H9 (cell line): Measurements from ENCODE around the gene EIF3A. TPM values are rescaled to one million over a fixed set of nuclear protein-coding genes. Genes with fewer than 3 reads are reported as not detected.
"Not testable (repeated sequence)": the region's sequence is repeated elsewhere in the genome, so short reads cannot be mapped to it uniquely, and the experiment has no call there.

Source experiments
- DNase-seq: peaks from one replicate; pipeline ENCODE4 v3.0.0-alpha.2; 2017
- H2AFZ ChIP-seq: one replicate; pipeline ENCODE4 v1.6.1; 2013; ENCODE audit warnings: mild to moderate bottlenecking, low read length, control low read depth, moderate library complexity
- H2AK5ac ChIP-seq: 2 replicates; pipeline ENCODE4 v1.6.1; 2013; ENCODE audit warnings: low read length, control low read depth, mixed read lengths; ENCODE audit not compliant: insufficient read length
- H2BK120ac ChIP-seq: one replicate; pipeline ENCODE4 v1.6.1; 2013; ENCODE audit warnings: low read depth, mild to moderate bottlenecking, low read length, control low read depth, inconsistent platforms; ENCODE audit not compliant: poor library complexity, severe bottlenecking
- H2BK12ac ChIP-seq: 2 replicates; pipeline ENCODE4 v1.6.1; 2013; ENCODE audit warnings: low read length, control low read depth, mixed read lengths, low read depth; ENCODE audit not compliant: insufficient read length
- H2BK15ac ChIP-seq: 2 replicates; pipeline ENCODE4 v1.6.1; 2013; ENCODE audit warnings: low read depth, low read length, control low read depth
- H2BK20ac ChIP-seq: one replicate; pipeline ENCODE4 v1.6.1; 2013; ENCODE audit warnings: low read depth, mild to moderate bottlenecking, low read length, control low read depth, inconsistent platforms; ENCODE audit not compliant: poor library complexity, severe bottlenecking
- H2BK5ac ChIP-seq: 2 replicates; pipeline ENCODE4 v1.6.1; 2013; ENCODE audit warnings: low read length, control low read depth, mixed read lengths; ENCODE audit not compliant: insufficient read length
- H3K14ac ChIP-seq: 2 replicates; pipeline ENCODE4 v1.6.1; 2013; ENCODE audit warnings: low read length, control low read depth; ENCODE audit not compliant: insufficient read depth
- H3K18ac ChIP-seq: 2 replicates; pipeline ENCODE4 v1.6.1; 2013; ENCODE audit warnings: low read depth, mild to moderate bottlenecking, mixed read lengths, low read length, control low read depth; ENCODE audit not compliant: insufficient read length
- H3K23ac ChIP-seq: 2 replicates; pipeline ENCODE4 v1.6.1; 2013; ENCODE audit warnings: low read length, control low read depth, mixed read lengths, low read depth; ENCODE audit not compliant: insufficient read length
- H3K23me2 ChIP-seq: 2 replicates; pipeline ENCODE4 v1.6.1; 2013; ENCODE audit warnings: low read depth, mild to moderate bottlenecking, mixed read lengths, low read length, control low read depth; ENCODE audit not compliant: insufficient read length, poor library complexity, severe bottlenecking
- H3K27ac ChIP-seq: 2 replicates; pipeline ENCODE4 v1.5.1; 2013; ENCODE audit warnings: low read length, control low read depth, mixed read lengths, low read depth; ENCODE audit not compliant: insufficient read length
- H3K27me3 ChIP-seq: 2 replicates; pipeline ENCODE4 v1.6.1; 2013; ENCODE audit warnings: low read length, control low read depth, inconsistent platforms; ENCODE audit not compliant: insufficient read depth
- H3K4ac ChIP-seq: 2 replicates; pipeline ENCODE4 v1.6.1; 2013; ENCODE audit warnings: low read depth, mild to moderate bottlenecking, control low read depth, inconsistent platforms, low read length, moderate library complexity
- H3K4me1 ChIP-seq: 2 replicates; pipeline ENCODE4 v1.6.1; 2013; ENCODE audit warnings: low read length, control low read depth, inconsistent platforms; ENCODE audit not compliant: insufficient read depth
- H3K4me2 ChIP-seq: 2 replicates; pipeline ENCODE4 v1.6.1; 2013; ENCODE audit warnings: low read length, control low read depth, mixed read lengths; ENCODE audit not compliant: insufficient read length, insufficient read depth
- H3K56ac ChIP-seq: 2 replicates; pipeline ENCODE4 v1.6.1; 2013; ENCODE audit warnings: low read depth, mild to moderate bottlenecking, mixed read lengths, low read length, control low read depth; ENCODE audit not compliant: insufficient read length
- H3K79me1 ChIP-seq: 2 replicates; pipeline ENCODE4 v1.6.1; 2013; ENCODE audit warnings: low read depth, mild to moderate bottlenecking, moderate library complexity, low read length, control low read depth, inconsistent platforms; ENCODE audit not compliant: insufficient read depth, poor library complexity, severe bottlenecking
- H3K79me2 ChIP-seq: 2 replicates; pipeline ENCODE4 v1.6.1; 2013; ENCODE audit warnings: low read length, control low read depth, inconsistent platforms; ENCODE audit not compliant: insufficient read depth
- H3K9ac ChIP-seq: 2 replicates; pipeline ENCODE4 v1.6.1; 2013; ENCODE audit warnings: low read length, control low read depth, mixed read lengths; ENCODE audit not compliant: insufficient read length; ENCODE audit errors: extremely low read depth
- H3K9me3 ChIP-seq: one replicate; pipeline ENCODE4 v1.6.1; 2013; ENCODE audit warnings: low read depth, low read length, inconsistent platforms; ENCODE audit not compliant: control insufficient read depth
- H3T11ph ChIP-seq: one replicate; pipeline ENCODE4 v1.6.1; 2013; ENCODE audit warnings: mild to moderate bottlenecking, low read length, control low read depth, inconsistent platforms
- H4K20me1 ChIP-seq: one replicate; pipeline ENCODE4 v1.6.1; 2013; ENCODE audit not compliant: control insufficient read depth, insufficient read length, insufficient read depth
- H4K5ac ChIP-seq: 2 replicates; pipeline ENCODE4 v1.6.1; 2013; ENCODE audit warnings: low read depth, mild to moderate bottlenecking, mixed read lengths, low read length, control low read depth; ENCODE audit not compliant: insufficient read length
- H4K8ac ChIP-seq: replicated peaks from 2 replicates; pipeline ENCODE4 v1.6.1; 2013; ENCODE audit warnings: low read length, control low read depth, mixed read lengths, low read depth; ENCODE audit not compliant: insufficient read length
- H4K91ac ChIP-seq: 2 replicates; pipeline ENCODE4 v1.6.1; 2013; ENCODE audit warnings: low read depth, mild to moderate bottlenecking, moderate library complexity, mixed read lengths, low read length, control low read depth; ENCODE audit not compliant: insufficient read length
- H3K27ac Mint-ChIP-seq, 3 experiments: 2 replicates in 2 of 3; 3 replicates in 1 of 3; pipeline ENCODE4 v1.8.0; 2020 to 2021; ENCODE audit warnings: mixed read lengths in 3 of 3, mild to moderate bottlenecking in 1 of 3, moderate library complexity in 1 of 3
- H3K27me3 Mint-ChIP-seq: 2 replicates; pipeline ENCODE4 v1.8.0; 2021; ENCODE audit warnings: low read depth, mild to moderate bottlenecking, moderate library complexity, mixed read lengths
- H3K36me3 Mint-ChIP-seq, 3 experiments: 2 replicates in 2 of 3; 3 replicates in 1 of 3; pipeline ENCODE4 v1.8.0; 2020 to 2021; ENCODE audit warnings: low read depth in 3 of 3, mixed read lengths in 3 of 3; ENCODE audit not compliant: insufficient read depth in 1 of 3
- H3K4me1 Mint-ChIP-seq, 2 experiments: 2 replicates each; pipeline ENCODE4 v1.8.0; 2020; ENCODE audit warnings: mixed read lengths in 2 of 2
- H3K4me3 Mint-ChIP-seq, 2 experiments: 2 replicates in 1 of 2; 3 replicates in 1 of 2; pipeline ENCODE4 v1.8.0; 2020 to 2021; ENCODE audit warnings: mild to moderate bottlenecking in 2 of 2, mixed read lengths in 2 of 2, moderate library complexity in 1 of 2
- H3K9me3 Mint-ChIP-seq, 2 experiments: 2 replicates in 1 of 2; 3 replicates in 1 of 2; pipeline ENCODE4 v1.8.0; 2020; ENCODE audit warnings: mild to moderate bottlenecking in 2 of 2, mixed read lengths in 2 of 2, moderate library complexity in 1 of 2
- WGBS: extraction: QIAGEN DNeasy Blood & Tissue Kit; methylation state at CpG from one replicate; pipeline ENCODE4 v1.1.7; 2013; ENCODE audit warnings: missing lambda C conversion rate, low lambda C conversion rate, mixed read lengths; ENCODE audit not compliant: insufficient read length; ENCODE audit errors: extremely low coverage; 5-methylcytosine and 5-hydroxymethylcytosine counted together
- total RNA-seq: library from RNA; stranded (reverse); gene quantifications from 2 replicates; pipeline ENCODE4 v1.2.1, GENCODE V29; 2021
- TF ChIP-seq, protein P1 (sequence below): fragments of 200-600 bp; sonication (generic); conservative IDR thresholded peaks from 3 replicates; pipeline ENCODE4 v1.8.0; 2021; ENCODE audit warnings: antibody characterized with exemption, mild to moderate bottlenecking

EIF3A gene
- total RNA-seq, 1 experiment from 2014 or later: 206 TPM

DNA sequence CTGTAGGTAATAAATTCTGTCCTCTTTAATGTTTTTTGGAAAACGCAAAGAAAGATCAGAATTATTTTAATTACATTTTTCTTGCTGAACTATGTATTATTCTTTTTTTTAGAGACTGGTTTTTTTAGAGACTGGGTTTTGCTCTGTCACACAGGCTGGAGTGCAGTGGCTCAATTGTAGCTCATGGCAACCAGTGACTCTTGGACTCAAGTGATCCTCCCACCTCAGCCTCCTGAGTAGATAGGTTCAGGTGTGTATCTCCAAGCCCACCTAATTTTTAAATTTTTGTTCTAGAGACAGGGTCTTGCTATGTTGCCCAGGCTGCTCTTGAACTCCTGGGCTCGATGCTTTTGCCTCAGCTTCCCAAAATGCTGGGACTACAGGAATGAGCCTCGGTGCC is 18.0 kb upstream of the EIF3A start:
- Mint-ChIP-seq H3K36me3 (no peaks in the 10 kb centered on the region), H3K27ac (no peak overlapping the region), H3K4me3 (no peak overlapping the region), H3K27me3 (peaks cover 3% of the 10 kb centered on the region), H3K4me1 (peaks cover 3 to 7% of the 10 kb centered on the region in 2 experiments), H3K9me3 (no peaks in the 10 kb centered on the region)
- Histone ChIP-seq H3K27me3 (no peaks in the 10 kb centered on the region), H3K4ac (no peak overlapping the region), H3K4me2 (no peak overlapping the region), H3K9me3 (no peaks in the 10 kb centered on the region), H3T11ph (no peak overlapping the region), H3K56ac (no peak overlapping the region), H3K23ac (no peak overlapping the region), H4K20me1 (no peaks in the 10 kb centered on the region), H4K8ac (no peak overlapping the region), H2BK12ac (no peak overlapping the region), H2BK15ac (no peak overlapping the region), H2BK120ac (no peak overlapping the region), H2AFZ (no peak overlapping the region), H3K4me1 (no peaks in the 10 kb centered on the region), H3K14ac (no peak overlapping the region), H4K91ac (no peak overlapping the region), H2AK5ac (no peak overlapping the region), H3K79me1 (no peaks in the 10 kb centered on the region), H2BK20ac (no peak overlapping the region), H3K79me2 (no peaks in the 10 kb centered on the region), H3K9ac (no peak overlapping the region), H4K5ac (no peak overlapping the region), H3K18ac (no peak overlapping the region), H3K27ac (no peak overlapping the region), H2BK5ac (no peak overlapping the region), H3K23me2 (no peaks in the 10 kb centered on the region)
- DNase-seq: no peak
- TF ChIP-seq, protein P1, sequence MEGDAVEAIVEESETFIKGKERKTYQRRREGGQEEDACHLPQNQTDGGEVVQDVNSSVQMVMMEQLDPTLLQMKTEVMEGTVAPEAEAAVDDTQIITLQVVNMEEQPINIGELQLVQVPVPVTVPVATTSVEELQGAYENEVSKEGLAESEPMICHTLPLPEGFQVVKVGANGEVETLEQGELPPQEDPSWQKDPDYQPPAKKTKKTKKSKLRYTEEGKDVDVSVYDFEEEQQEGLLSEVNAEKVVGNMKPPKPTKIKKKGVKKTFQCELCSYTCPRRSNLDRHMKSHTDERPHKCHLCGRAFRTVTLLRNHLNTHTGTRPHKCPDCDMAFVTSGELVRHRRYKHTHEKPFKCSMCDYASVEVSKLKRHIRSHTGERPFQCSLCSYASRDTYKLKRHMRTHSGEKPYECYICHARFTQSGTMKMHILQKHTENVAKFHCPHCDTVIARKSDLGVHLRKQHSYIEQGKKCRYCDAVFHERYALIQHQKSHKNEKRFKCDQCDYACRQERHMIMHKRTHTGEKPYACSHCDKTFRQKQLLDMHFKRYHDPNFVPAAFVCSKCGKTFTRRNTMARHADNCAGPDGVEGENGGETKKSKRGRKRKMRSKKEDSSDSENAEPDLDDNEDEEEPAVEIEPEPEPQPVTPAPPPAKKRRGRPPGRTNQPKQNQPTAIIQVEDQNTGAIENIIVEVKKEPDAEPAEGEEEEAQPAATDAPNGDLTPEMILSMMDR: no peak
- no CpG with 5 or more reads among the region's 3 CpGs for WGBS

DNA sequence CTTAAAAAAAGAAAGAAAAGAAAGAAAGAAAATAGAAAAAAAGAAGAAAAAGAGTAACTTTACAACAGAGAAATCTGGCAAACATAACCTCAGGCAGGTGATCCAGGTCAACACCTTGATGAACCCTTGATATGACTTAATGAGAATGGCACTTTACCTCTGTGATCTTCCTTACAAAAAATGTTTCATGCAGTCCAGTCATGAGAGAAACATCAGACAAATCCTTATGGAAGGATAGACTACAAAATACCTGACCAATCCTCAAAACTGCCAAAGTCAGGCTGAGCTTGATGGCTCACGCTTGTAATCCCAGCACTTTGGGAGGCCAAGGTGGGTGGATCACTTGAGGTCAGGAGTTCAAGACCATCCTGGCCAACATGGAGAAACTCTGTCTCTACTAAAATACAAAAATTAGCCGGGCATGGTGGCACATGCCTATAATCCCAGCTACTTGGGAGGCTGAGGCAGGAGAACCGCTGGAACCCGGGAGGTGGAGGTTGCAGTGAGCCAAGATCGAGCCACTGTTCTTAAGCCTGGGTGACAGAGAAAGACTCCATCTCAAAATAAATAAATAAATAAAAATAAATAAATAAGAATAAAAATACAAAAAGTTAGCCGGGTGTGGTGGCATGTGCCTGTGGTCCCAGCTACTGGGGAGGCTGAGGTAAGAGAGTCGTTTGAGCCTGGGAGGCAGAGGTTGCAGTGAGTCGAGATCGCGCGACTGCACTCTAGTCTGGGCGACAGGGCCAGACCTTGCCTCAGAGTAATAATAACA is 16.2 kb upstream of the EIF3A start:
- H2BK12ac ChIP-seq, H3K56ac ChIP-seq, H3T11ph ChIP-seq, H3K23ac ChIP-seq, H4K91ac ChIP-seq, H3K4me2 ChIP-seq, H2AK5ac ChIP-seq, H3K14ac ChIP-seq, H3K18ac ChIP-seq, H2BK5ac ChIP-seq, H3K9me3 Mint-ChIP-seq, H3K27me3 ChIP-seq, H4K20me1 ChIP-seq, H3K4me3 Mint-ChIP-seq, H3K9me3 ChIP-seq, H3K79me2 ChIP-seq, H2BK15ac ChIP-seq, H4K5ac ChIP-seq, H3K4me1 ChIP-seq, H3K23me2 ChIP-seq, H3K4me1 Mint-ChIP-seq, DNase-seq, H4K8ac ChIP-seq, H3K27me3 Mint-ChIP-seq, H3K36me3 Mint-ChIP-seq, H3K27ac Mint-ChIP-seq, H2BK20ac ChIP-seq, H2BK120ac ChIP-seq, H3K79me1 ChIP-seq, H2AFZ ChIP-seq, H3K4ac ChIP-seq, H3K9ac ChIP-seq, H3K27ac ChIP-seq: not testable (repeated sequence)
- WGBS: no CpG with 5 or more reads among the region's 12 CpGs
